HL-60/S4 (cell line): Measurements from ENCODE around the gene TBL1X.

ENCODE experiments used
- in situ Hi-C: fragments of 300-500 bp; cut with MboI; formaldehyde crosslinking; loops from 2 replicates; pipeline ENCODE4 v1.14.3; 2022; ENCODE audit warnings: low sequenced_read_pairs

The TBL1X gene

DNA sequence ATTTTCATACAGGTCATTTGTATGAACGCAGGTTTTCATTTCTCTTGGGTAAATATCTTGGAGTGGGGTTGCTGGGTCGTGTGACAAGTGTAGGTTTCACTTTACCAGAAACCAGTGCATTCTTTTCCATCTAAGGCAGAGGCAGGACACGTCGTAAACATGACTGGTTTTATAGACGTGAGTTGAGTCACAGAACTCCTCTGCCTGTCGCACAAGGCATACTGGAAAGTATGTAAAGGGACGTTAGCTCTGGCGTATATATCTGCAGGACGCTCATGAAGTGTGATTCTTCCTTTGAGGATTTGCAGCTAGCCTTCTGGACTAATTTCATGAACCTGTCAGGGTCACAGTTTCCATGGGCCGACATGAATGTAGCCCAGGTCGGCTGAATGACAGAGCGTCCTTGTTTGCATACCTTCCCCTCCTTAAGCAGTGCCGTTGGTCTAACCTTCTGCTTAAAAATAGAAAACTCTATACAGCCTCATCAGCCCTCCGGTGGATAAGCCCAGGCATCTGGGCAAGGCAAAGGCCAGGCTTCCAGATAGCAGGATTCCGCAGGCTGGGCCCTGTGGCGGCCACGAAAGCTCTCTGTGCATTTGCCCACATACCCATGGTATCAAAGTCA lies 194.8 kb downstream of the TBL1X start:
- in situ Hi-C loops, result no loop called here

- in situ Hi-C loops, result no loop called here
Observed at GRCh38 chrX:9662148-9662547, 197.3 kb downstream of the TBL1X start.

- in situ Hi-C loops, result no loop called here
Observed at GRCh38 chrX:9663216-9663615, 198.4 kb downstream of the TBL1X start.

GRCh38 chrX:9664224-9664623 lies 199.4 kb downstream of the TBL1X start:
- in situ Hi-C loops, result no loop called here

DNA sequence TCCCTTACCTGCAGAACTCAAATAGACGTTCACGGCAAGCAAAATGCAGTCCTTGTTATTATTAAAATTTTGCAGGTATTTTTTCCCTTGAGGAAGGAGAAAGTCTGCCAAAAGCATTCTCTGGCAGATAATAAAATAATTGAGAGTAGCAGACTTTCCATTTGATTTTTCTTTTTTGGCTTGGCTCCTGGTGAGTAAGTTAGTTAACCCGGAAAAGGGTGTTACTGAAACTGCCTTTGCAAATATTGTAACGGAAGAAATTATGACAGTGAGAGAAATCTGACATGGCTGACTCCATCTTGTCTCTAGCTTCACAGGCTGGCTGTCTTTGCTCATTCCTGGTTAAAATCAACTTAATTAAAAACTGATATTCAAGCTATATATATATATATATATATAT lies 200.3 kb downstream of the TBL1X start:
- in situ Hi-C loops, result no loop called here

DNA sequence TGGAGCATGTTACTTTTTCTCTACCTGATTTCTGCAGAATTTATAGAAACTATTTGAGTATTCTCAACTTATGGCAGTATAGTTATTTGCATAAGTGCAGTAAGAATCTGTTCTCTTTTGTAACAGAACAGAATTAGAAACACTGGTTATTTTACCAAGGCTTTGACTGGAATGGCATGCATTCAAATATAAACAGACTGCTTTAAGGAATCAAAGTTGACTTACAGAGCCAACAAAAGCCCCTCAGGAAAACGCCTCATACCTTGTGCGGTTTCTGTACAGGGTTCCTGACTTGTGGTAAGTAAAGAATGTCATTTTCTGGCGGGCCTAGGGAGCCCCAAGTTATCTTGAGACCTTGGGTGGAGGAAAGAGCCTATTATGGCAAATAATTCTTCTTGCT lies 203.7 kb downstream of the TBL1X start:
- in situ Hi-C loops, result no loop called here

DNA sequence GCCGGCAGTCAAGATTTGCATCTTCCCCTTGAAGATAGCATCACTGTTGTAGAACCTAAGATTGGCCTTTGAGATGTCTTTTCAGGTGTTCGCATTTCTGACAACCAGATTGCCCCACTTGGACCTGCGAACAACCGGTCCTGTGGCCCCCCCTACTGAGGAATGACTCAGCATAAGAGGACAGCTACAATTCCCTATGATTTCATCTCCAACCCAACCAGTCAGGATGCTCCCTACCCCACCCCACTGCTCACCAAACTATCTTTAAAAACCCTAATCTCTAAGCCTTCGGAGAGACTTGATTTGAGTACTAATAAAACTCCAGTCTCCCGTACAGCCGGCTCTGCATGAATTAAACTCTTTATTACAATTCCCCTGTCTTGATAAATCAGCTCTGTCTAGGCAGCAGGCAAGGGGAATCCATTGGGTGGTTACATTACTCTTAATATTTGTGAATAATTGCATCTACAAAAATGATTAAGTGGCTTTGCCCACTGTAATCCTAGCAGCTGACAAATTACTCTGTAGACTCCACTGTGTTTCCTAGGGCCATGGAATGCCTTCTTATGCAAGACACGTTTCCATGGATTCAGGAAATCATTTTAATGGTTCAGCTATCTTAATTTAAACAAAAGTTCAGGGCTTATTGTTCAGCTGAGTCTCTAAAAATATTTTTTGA lies 205.4 kb downstream of the TBL1X start:
- in situ Hi-C loops, result no loop called here

DNA sequence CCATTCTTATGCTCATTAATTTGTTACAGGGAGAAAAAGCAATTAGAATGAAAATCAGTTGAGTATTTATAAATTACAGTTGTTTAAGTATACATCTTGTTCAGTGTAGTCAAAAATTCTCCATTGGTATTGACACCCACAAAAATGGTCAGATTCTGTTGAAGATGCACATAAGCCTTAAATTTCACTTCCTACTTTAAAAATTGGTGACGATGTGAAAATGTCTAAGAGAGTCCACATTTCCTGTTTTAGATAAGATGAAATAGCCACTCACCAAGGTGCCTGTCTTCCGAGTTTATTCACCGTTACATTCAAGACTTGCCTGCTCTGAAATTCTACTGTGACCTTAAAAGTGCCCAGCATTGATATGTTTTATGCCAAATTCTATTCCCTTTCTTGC lies 207.1 kb downstream of the TBL1X start:
- in situ Hi-C loops, result no loop called here

DNA sequence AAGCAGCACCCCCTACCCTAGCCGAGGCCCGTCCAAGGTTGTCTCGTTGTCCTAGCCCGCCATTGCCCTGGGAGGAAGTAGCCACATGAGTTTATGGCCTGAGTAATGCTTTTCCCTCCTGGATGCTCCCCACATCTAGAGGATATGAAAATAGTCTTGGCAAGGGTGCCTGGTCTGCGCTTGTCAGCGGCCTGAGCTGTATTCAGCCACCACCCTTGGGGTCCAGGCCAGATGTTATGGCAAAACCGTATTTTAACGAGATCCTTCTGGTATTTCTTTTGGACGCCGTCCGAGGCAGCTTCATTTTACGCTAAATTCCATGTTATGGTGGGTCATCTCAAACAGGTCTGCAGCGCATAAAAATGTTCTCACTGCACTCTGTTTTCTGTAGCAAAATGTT lies 211.4 kb downstream of the TBL1X start:
- in situ Hi-C loops, result no loop called here

- in situ Hi-C loops, result no loop called here
Observed at GRCh38 chrX:9676738-9677097, 211.9 kb downstream of the TBL1X start.

- in situ Hi-C loops, result no loop called here
Observed at GRCh38 chrX:9677098-9677739, 212.4 kb downstream of the TBL1X start.

DNA sequence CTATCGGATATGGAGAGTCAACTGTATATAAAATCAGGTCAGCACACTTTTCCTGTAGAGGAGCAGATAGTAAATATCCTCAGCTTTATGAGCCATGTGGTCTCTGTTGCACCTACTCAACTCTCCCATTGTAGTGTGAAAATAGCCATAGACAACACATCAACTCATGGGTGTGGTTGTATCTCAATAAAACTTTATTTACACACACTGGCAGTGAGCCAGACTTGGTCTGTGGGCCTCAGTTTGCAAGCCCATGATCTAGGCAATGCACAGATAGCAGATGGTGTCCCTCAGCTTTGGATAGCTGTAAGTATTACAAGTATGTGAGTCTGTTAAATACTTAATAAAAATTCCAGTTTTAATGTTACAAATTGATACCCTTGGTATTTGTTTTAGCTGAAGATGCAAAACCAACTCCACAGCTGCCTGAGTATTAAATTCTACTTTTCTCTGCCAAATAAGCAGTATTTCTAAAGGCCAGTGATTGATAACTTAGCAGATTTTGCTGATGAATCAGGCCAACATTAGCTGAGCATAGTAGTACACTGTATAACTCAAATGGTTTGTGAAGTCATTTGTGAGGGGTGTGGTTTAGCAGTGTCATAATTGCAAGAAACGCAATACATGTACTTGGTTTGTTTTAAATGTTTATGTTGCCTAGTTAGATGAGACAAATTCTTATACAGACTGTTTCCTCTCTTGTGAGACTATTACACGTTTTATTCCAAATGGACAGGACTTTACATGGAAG lies 213.5 kb downstream of the TBL1X start:
- in situ Hi-C loops, result no loop called here

DNA sequence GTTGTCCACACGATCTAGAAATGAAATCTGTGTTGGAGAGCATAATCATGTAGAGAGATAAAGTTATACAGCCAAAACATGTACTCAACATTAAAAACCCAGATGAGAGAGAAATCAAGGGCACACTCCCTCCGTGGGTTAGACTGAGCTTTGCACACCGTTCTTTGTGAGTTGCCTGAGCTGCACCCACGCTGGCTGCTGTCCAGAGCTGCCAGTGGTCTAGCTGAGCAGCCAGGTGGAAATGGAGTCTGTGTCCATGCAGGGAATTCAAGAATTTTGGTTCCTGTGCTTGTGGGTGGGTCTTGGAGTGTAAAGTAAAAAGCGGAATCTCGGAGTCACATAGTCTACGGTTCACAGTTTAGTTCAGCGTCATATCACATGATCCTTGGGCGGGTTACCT lies 216.2 kb downstream of the TBL1X start:
- in situ Hi-C loops, result no loop called here

DNA sequence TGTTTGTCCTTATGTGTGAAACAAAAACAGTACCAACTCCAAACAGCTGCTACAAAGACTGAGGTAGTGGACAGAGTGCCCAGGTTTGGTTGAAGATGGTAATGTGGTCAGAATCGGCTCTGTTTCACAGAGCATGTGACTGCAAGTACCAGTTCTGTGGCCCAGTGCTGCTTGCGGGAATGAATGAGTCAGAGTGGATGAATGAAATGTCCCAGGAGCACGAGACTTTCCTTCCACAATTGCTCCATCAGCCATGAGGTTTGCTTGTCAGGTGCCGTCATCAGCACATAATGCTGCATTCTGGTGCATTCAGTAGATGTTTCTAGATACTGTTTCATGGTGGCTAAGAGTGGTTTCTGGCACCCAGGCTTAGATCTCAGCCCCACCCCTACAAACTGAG lies 216.6 kb downstream of the TBL1X start:
- in situ Hi-C loops, result no loop called here

GRCh38 chrX:9682456-9682855 lies 217.6 kb downstream of the TBL1X start:
- in situ Hi-C loops, result no loop called here

GRCh38 chrX:9682861-9683260 lies 218.0 kb downstream of the TBL1X start:
- in situ Hi-C loops, result no loop called here

DNA sequence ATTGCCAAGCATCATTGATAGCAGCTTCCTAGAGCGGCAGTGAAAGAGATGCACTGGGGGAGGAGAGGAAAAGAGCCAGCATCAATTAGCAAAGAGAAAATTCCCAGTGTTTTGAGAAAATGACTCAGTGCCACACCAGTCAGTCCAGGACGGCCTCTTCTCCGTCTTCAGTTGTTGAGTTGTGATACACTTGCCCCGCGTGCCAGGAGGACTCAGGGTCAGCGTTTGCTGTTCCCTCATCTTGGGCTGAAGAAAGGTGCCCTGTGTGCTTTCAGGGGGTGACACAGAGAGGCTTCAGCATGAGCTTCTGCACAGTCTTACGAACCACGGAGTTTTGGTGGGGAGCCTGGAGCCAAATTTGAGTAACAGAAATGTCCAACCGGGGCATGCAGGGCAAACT lies 218.5 kb downstream of the TBL1X start:
- in situ Hi-C loops, result no loop called here

DNA sequence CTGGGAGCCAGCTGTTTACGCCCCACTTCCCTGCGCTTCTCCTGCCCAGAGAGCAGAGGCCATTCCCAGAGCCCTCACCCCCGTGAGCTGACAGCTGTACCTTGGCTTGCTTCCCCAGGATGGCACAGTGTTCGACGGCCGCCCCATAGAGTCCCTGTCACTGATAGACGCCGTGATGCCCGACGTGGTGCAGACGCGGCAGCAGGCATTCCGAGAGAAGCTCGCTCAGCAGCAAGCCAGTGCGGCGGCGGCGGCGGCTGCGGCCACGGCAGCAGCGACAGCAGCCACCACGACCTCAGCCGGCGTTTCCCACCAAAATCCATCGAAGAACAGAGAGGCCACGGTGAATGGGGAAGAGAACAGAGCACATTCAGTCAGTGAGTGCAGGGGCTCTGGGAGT lies 223.0 kb downstream of the TBL1X start:
- in situ Hi-C loops, result no loop called here

GRCh38 chrX:9688833-9689232 lies 224.0 kb downstream of the TBL1X start:
- in situ Hi-C loops, result no loop called here

GRCh38 chrX:9690046-9690445 lies 225.2 kb downstream of the TBL1X start:
- in situ Hi-C loops, result no loop called here

GRCh38 chrX:9693307-9694001 lies 228.6 kb downstream of the TBL1X start:
- in situ Hi-C loops, result no loop called here
